Measurements from ENCODE around the gene AEBP1. TPM values are rescaled to one million over a fixed set of nuclear protein-coding genes. Genes with fewer than 3 reads are reported as not detected.

The AEBP1 gene
- polyA plus RNA-seq, 3 donors = 57.3 to 60.0 (median 59.1) TPM

DNA sequence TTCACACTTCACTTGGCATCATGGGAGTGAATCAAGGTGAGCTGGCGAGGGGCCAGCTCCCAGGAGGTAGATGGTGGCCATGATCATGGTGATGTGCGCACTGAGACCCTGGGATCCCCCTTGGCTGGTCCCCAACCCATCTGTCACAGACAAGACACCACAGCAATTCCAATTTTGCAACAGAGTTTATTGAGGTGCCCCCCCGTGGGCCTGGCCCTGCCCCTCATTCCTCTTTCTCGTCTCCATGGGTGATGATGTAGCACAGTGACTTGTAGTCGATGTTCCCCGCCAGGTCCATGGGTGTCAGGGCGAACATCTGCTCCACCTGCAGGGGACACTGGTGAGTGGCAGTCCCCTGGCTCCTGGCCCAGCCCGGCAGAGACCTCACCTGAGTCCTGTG lies 34.6 kb downstream of the AEBP1 start:
- DNase-seq (ENCODE audit: low read depth in 3 of 3, low spot score in 2 of 3) = no peak

DNA sequence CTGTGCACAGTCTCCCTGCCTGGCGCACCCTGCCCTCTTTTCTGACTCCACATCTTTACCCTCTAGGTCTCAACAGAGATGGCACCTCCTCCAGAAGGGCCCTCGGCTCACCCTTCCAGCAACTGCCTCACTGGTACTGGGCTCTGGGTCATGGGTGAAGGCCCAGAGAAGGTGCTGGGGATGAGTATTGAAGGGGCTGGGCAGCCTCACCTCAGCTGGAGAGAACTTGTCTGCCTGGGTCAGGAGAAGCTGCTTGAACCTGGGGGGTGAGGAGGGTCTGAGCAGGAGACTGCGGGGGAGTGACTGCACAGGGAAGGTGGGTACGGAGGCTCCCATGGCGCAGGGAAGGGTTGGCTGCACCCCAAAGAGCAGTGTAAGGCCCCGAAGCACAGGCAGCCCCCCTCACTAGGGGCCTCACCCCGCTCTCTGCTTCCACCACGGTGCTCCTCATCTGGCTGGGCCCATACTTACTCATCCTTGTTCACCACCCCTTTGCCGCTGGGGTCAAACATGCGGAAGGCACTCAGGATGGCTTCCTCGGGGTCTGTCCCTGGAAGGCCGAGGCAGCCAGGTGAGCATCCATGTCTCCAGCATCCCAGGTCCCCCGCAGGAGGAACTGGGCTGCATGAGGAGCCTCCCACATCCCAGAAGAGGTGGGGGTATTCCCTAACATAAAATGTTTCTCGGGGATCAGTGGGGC lies 35.3 kb downstream of the AEBP1 start:
- DNase-seq (ENCODE audit: low read depth in 3 of 3, low spot score in 2 of 3) = no peak

DNA sequence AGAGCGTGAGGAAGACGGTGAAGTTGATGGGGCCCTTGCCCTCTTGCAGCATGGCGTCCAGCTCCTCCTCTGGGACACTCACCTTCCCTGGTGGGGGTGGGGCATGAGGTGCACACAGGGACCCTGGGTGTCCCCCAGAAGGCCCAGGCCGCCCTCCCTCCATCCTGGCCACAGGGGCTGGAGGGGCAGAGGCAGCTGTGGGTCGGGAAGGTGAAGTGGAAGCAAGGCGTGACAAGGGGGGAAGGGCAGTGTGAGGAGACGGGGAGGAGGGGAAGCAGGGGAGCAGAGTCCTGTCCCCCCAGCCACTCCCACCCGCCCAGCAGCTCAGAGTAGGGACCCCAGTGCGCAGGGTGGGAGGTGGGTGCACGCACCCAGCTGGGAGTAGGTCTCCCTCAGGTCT lies 36.2 kb downstream of the AEBP1 start:
- DNase-seq (ENCODE audit: low read depth in 3 of 3, low spot score in 2 of 3) = no peak

DNA sequence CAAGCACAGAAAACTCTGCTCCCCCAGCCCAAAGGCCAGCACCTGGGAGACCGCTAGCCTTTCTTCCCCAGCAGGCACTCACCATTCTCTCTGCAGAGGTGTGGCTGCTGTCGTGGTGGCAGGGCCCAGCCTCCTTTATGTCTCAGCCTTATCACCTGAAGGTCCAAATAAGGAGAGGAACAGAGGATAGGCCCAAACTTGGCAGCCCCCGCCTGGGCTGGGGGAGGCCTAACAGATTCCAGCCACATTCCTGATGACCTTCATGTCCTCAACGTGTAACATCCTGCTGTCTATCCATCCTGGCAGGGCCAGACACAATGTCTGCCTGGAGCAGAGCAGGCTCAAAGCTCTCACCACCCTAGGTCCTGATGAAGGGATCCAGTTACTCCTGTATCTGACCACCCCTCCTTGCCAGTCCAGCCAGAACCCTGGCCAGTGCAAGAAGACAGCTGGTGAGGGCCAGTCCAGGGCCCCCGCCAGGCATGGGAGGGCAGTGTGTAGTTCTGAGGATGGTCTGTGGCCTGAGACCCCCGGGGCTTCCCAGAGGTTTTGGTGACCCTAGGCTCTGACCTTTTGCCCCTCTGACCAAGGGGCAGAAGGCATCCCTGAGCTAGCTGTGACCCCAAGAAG lies 37.2 kb downstream of the AEBP1 start, which contains the start of gene MYL7:
Gene MYL7 (minus strand): TSS at position 112 of the 630 bp plus-strand sequence. CDS start 27 bp downstream, at position 85.
- no peak for DNase-seq (ENCODE audit: low read depth in 3 of 3, low spot score in 2 of 3)

DNA sequence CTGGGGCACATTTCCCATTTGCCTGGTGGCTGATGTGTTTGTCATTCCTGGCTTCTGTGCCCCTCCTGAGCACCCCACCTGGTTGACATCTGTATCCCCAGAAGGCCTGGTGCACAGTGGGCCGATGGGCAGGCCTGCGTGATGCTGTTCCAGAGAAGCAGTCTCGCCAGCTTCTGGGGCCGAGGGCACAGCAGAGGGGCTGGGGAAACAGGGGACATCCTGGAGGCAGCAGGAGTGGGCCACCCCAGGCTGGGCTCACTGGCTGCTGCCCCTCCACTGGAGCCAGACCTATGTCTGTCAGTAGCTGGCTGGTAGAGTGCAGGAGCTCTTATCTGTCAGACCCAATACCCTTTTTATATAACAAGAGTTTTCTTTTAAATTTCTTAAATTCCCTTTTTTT lies 37.9 kb downstream of the AEBP1 start:
- no peak for DNase-seq (ENCODE audit: low read depth in 3 of 3, low spot score in 2 of 3)

DNA sequence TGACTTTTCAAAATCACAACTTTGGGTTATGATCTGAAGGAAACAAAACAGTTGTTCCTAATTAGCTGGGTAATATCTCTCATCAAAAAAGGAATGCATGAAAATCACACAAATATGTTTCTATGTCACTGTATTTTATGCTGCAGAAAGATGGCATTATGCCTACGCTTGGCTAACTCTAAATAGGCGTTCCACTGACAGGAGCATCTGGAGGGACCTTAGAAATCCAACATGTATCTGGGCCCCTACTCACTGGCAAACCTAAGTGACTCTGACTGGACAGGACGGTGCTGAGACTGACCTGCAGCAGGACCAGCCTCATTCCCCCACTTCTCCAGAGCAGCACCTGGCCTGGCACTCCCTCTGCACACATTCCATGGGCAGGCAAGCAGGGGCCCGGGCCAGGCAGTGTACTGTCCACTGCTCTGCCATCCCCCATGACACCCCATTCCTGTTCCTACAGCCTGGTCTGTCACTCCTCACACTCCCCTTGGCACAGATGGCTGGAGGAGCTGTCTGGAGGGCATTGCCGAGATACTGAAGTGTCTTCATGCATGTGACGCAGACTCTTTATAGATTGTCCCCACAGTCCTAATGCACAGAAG lies 39.6 kb downstream of the AEBP1 start:
- no peak for DNase-seq (ENCODE audit: low read depth in 3 of 3, low spot score in 2 of 3)

DNA sequence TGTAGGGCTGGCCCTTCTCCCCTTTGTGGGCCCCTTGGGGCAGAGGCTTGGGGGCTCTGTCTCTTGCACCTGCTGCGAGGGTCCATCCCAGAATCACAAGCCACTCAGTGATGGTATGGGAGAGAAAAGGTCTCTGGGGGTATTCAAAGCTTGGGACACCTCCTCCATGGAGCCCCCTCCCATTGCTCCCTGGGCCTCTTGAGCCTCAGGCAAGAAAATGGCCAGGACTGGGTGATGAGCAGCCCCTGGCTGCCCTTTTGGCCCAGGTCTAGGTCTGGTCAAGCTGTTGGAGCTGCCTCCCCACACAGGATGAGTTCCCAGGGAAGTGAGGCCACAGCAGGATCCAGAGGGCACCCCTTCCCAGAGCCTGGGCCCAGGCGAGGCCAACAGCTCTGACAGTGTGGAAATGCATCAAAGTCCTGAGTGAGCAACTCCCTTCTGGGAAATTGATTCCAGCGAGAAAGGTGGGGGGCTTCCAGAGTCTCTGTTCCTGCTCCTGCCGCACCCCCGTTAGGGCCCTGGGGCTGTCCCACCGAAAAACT lies 40.4 kb downstream of the AEBP1 start:
- DNase-seq (ENCODE audit: low read depth in 3 of 3, low spot score in 2 of 3) = no peak

DNA sequence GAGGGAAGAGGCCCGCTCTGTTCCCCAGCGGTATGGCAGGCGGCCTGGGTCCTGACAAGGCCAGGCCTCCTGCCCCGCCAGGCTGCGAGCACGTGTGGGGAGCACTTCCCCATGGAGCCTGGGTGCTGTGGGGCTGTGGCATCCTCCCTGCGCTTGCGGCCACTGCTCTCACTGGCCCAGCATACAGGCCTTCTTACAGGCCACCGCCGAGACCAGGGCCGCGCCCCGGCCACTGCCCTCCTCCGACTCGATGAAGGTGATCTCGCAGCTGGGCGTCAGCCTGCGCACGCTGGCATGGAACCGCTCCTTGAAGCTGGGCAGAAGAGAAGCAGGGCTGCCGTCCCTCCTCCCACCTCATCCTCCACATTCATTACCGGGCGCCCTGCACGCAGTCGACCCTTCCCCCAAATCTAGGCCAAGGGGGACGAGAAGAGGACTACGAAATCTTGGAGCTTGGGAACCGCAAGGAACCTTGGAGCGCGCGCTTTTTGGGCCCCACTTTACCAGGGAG lies 40.9 kb downstream of the AEBP1 start:
- DNase-seq (ENCODE audit: low read depth in 3 of 3, low spot score in 2 of 3) = no peak

DNA sequence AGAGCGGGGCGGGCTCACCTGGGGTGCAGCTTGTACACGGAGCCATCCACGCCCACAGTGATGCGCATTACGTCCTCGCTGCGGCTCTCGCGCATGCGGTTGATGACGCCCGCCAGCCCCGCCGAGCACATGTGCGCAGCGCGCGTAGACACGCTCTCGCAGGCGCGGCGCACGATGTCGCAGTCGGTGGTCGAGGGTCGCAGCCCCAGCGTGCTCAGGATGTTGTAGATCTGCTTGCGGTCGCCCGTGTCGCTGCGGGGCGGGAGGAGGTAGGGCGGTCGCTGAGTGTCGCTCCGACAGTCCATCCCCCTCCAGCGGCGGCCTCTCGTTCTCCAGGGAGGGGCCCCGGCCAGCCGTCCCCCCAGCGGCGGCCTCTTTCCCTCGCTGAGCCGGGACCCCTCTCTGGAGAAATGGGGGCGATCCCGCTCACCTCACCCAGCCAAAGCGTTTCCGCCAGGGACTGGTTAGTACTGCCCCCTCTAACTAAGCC lies 41.4 kb downstream of the AEBP1 start:
- DNase-seq (ENCODE audit: low read depth in 3 of 3, low spot score in 2 of 3) = no peak

DNA sequence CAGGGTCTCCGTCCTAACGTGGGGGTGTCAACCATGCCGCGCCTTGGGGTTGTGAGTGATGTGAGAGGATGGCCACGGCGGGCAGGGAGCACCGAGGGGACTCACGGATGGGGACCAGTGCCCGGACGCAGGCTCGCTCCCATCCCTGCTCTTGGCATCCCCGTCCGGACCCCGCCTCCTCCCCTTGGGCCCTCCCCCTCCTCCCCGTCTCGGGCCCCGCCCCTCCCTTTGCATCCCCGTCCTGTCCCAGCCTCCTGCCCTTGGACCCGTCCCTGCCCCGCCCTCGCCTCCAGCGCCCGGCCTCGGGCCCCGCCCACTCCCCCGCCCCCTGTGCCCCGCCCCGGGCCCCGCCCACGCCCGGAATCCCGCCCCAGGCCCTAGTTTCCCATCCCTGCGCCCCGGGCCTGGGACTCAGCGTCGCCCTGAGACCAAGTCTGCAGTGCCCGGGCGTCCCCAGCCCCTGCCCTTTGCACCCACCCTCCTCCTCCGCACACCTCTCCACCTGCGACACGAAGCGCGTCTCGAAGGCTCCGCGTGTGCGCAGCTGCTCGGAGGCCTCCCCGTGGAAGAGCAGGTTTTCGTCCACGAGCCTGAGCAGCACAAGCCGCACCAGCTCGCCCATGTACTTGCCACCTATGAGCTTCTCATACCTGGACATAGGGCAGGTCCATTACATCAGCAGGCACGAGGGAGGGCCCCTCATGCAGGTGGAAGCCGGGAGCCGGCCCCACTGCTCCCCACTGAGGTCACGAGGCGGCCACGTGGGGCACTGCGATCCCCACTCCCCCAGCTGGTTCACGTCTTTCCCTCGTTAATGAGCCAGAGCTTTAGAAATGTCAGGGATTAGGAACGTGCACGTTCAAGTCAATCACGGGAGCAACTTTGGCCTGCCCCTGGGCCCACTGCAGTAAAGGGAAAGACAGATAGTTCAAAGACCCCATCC lies 42.1 kb downstream of the AEBP1 start:
- DNase-seq (ENCODE audit: low read depth in 3 of 3, low spot score in 2 of 3) = no peak

DNA sequence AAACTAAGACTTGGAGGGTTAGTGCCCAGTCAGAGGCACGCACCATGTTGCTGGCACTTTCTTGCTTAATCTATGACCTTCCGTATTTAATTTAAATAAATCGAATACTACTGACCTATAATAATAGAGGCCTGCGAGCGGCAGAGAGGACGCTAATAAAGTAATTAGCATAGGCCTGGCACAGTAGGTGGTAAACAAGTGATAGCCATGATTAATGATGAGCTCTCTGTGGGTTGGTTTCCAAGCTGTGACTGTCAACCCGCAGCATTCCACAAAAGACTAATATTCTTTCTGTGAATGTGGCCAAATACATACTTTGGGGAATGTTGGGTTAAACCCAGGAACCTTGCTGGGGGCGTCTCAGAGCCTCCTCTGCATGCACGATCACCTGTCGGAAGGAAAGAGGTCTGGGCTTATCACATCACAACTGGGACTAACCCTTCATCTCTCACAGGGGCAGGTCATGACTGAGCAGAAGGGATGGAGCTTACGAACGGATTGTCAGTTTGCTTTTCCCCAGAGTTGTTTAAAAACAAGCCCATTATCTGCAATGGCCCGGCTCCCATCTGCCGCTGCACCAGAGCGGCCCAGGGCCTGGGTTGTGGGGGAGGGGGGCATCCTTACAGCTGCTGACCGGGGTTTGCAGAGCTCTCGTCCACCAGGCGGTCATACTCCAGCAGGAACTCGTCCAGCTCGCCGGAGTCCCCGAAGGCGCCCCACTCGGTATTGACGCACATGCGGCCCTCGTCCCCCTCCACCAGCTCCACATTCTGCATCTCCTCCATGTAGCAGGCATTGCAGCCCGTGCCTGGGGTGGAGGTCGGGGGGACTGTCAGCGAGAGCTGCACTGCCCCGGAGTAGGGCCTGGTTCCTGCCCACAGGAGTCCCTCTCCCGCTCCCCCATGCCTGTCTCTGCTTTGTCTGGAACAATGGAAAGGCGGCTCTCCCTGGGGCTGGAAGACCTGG lies 43.2 kb downstream of the AEBP1 start:
- DNase-seq (ENCODE audit: low read depth in 3 of 3, low spot score in 2 of 3) = no peak

DNA sequence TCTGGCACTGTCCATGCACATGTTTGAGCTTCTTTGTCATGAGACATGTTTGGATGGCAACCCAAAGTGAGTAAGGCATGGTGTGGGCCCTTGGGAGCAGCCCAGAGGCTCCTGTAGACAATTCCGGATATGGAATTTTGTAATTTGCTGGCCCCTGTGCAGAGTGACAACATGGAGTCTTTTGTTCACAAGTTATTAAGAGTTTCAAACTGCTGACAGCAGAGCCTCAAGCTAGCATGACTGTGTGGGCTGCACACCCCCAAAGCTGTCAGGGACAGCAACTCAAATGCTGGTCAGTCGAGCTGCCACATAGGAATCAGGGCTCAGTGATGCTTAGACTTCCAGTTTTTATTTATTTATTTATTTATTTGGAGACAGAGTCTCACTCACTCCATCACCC lies 44.0 kb downstream of the AEBP1 start:
- DNase-seq (ENCODE audit: low read depth in 3 of 3, low spot score in 2 of 3) = no peak

DNA sequence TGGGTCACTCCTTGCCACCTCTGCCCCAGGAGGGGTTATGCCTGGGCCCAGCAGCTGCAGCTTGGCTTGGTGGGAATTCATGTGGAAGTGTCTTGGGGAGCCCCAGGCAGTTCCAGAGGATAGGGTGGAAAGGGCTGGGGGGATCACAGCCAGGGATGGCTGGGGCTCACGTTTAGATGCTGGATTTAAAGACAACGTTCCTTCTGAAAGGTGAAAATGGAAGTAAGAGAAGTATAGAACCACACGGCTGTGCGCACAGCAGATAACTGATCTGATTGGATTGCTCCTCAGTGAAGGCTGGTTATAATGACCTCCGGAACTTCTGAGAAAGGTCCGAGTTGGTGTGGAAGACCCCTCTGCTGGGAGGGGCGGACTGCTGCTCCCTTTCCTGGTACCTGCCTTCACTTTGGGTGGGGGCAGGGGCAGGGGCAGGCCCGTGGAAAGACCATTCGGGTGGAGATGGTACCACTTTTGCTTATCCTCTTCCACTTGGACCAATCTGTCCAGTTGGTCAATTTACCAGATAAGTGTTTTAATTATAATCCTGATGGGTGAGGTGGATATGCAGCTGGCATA lies 44.9 kb downstream of the AEBP1 start:
- DNase-seq (ENCODE audit: low read depth in 3 of 3, low spot score in 2 of 3) = no peak

DNA sequence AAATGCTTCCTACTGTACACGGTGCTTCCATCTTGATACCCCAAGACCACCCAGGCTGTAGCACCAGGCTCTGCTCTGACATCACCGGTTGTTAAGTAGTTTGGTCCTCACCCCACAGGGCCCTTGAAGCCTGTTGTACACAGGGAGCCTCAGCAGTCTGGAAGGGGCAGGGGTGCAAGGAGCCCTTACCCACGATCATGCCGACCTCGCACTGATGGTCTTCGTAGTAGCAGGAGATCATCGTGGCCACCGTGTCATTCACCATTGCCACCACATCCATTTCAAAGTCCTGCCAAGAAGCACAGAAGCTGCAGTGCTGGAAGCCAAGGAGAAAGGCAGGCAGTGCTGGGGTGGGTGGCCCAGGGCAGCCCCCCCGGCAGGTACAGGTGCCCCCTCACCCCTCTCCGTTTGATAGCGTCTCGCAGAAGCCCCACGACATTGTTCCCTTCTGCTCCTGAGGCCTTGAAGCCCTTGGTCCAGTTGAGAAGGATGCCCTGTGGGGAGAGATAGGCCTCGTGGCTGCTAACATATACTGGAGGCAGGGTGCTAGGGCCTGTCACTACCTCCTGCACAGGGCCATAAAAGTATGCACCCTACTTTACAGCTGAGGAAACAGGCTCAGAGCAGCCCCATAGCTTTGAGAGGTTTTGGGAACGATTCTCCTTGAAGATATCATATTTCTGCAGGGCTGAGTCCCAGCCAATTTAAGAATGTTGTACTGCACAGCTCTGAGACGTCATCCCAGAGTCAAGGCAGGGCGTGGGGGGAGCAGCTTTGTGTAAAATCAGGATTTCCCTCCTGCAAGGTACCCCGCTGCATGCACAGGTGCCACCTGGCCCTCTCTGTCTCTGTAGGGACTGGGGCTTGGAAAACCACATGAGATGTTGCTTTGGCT lies 45.7 kb downstream of the AEBP1 start:
- DNase-seq (ENCODE audit: low read depth in 3 of 3, low spot score in 2 of 3) = no peak

DNA sequence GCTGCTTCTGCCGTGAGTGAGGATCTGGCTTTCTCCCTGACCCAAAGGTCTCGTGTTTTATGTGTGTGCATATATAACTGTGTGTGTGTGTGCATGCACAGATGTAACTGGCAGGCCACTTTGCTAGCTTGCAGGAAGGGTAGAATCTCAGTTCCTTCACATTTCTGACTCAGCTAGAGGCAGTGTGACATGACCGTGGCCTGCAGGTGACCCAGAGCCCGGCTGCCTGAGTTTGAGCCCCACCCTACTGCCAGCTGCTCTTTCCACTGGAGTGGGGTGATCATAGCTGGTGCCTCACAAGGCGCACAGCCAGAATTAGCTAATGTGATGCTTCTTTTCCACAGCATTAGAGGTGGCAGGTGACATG lies 46.3 kb downstream of the AEBP1 start:
- no peak for DNase-seq (ENCODE audit: low read depth in 3 of 3, low spot score in 2 of 3)

DNA sequence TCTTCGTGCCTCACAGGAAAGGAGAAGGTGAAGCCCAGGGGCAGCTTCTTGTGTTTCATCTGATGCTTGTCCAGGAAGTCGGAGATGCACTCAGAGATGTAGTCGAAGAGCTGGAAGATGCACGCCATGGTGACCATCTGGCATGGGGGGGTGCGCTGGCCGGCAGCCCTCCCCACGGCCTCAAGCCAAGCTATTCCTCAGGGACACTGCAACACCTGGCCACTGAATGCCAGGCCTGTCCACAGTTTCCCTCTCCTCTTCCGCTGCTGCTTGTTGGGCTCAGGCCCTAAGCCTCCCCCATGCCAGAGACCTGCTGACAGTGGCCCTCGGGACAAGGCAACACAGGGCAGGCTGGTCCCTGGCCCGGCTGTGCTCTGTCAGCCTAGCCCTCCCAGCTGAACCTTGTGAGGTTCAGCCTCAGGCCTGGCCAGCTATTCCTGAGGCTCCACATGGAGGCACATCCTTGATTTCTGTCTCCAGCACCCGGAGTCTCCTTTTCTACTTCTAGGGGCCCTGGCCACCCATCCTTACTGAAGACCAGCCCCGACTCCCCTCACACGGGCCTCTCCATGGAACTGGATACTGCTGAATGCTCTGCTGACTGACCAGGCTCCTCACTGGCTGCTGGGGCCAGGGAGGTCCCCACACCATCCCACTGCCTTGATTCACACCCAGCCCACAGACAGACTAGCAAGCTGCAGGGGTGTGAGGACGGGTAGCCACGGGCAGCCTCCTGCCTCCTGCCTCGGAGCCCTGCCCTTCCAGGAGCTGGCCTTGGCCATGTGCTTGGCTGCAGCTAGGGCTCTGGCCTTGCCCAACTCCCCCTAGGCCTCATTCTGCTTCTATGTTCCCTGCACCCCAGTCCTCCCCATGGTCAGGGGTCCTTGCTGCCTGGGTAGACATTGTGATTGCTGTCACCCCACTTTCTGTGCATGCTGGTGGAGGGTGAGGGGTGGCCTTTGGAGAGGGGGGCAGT lies 47.1 kb downstream of the AEBP1 start:
- no peak for DNase-seq (ENCODE audit: low read depth in 3 of 3, low spot score in 2 of 3)

DNA sequence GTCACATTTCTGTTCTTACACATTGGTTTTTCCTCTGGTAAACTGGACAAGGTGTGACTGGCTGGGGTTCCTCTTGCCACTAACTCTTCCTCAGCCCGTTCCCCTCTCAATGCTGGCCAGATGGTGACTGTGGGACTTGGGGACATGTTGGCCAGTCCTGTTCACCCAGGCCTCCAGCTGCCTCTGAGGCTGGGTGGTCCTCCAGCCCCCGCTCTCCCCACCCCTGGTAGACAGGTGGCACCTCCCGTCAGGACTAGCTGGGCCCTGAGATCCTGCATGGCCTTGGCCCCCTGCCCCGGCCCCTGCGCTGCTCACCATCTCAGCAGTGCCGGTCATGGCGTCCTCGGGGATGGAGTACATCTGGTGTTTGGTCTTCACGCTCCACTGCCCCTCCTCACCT lies 47.8 kb downstream of the AEBP1 start:
- DNase-seq (ENCODE audit: low read depth in 3 of 3, low spot score in 2 of 3) = no peak

Data from right renal cortex interstitium (tissue), 3 donors.